ENCODE measurements around the gene KCNH3. TPM values are rescaled to one million over a fixed set of nuclear protein-coding genes. Genes with fewer than 3 reads are reported as not detected.

Gene KCNH3
- total and polyA plus RNA-seq, 2 donors (not counting 1 experiment from before 2014, with no cell fraction given): 0.05 to 0.17 TPM

DNA sequence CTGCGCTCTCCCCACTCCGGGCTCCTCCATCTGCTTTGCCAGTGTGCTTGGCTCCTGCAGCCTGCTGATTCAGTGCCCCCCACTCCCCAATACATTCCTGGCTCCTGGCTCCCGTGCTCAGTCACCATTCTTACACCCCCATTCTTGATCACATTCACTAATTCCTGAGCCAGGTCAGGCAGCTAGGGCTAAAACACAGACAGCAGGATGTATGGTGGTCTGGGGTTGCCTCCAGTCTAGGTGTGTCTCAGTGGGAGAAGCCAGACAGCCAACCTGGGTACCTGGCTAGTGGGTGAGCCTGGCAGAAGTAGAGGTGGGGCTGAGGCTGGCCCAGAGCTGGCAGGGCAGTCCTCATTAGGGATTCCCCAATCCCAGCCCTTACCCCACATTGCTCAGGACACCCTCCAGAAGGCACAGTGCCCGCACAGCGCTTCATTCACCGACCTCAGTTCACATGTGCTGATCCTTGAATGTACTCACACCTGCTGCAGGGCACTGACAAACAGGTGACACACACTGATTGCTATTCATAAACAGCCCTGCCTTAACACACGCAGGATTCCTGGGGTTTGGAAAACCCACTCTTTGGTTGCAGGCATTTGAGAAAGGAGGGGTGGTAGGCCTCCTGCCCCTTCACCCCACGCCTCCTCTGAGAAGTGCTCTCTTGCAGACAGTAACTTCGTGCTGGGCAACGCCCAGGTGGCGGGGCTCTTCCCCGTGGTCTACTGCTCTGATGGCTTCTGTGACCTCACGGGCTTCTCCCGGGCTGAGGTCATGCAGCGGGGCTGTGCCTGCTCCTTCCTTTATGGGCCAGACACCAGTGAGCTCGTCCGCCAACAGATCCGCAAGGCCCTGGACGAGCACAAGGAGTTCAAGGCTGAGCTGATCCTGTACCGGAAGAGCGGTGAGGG lies 1.7 kb downstream of the KCNH3 start:
- H3K27me3 ChIP-seq (ENCODE audit: control insufficient read depth, insufficient read depth, low read length): peaks cover 33% of the 10 kb centered on the region
- no peaks in the 10 kb centered on the region for H4K20me1 ChIP-seq (ENCODE audit: control insufficient read depth, extremely low read depth, insufficient read depth, low read length)
- H2AFZ ChIP-seq (ENCODE audit: low read length): no peak overlapping the region
- no peaks in the 10 kb centered on the region for H3K36me3 ChIP-seq (ENCODE audit: control insufficient read depth, insufficient read depth, low read length)
- H3K4me2 ChIP-seq (ENCODE audit: extremely low read depth, insufficient read depth, low read length): no peak overlapping the region
- no peak for DNase-seq (ENCODE audit: low read depth in 2 of 2)
- H3K27ac ChIP-seq (ENCODE audit: insufficient read depth, low read length): no peak overlapping the region
- no peaks in the 10 kb centered on the region for H3K79me2 ChIP-seq (ENCODE audit: control insufficient read depth, insufficient read depth, low read length)
- no peak for TF ChIP-seq EZH2 (IDR thresholded peaks at IDR 0.05; ENCODE audit: low read length, missing control alignments)
- TF ChIP-seq, protein P1, sequence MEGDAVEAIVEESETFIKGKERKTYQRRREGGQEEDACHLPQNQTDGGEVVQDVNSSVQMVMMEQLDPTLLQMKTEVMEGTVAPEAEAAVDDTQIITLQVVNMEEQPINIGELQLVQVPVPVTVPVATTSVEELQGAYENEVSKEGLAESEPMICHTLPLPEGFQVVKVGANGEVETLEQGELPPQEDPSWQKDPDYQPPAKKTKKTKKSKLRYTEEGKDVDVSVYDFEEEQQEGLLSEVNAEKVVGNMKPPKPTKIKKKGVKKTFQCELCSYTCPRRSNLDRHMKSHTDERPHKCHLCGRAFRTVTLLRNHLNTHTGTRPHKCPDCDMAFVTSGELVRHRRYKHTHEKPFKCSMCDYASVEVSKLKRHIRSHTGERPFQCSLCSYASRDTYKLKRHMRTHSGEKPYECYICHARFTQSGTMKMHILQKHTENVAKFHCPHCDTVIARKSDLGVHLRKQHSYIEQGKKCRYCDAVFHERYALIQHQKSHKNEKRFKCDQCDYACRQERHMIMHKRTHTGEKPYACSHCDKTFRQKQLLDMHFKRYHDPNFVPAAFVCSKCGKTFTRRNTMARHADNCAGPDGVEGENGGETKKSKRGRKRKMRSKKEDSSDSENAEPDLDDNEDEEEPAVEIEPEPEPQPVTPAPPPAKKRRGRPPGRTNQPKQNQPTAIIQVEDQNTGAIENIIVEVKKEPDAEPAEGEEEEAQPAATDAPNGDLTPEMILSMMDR (conservative IDR thresholded peaks at IDR 0.05 in 1 of 2, IDR thresholded peaks at IDR 0.05 in 1 of 2; ENCODE audit: low read depth in 1 of 2, low read length in 2 of 2): no peak
- no peak overlapping the region for H3K9ac ChIP-seq (ENCODE audit: insufficient read depth, low read length)
- no peaks in the 10 kb centered on the region for H3K9me3 ChIP-seq (ENCODE audit: control insufficient read depth, insufficient read depth, low read depth, low read length)
- peaks cover 7% of the 10 kb centered on the region for H3K4me1 ChIP-seq (ENCODE audit: control insufficient read depth, extremely low read depth, insufficient read depth, low read length)
- no peak overlapping the region for H3K4me3 ChIP-seq (replicated peaks in 1 of 4; ENCODE audit: control extremely low read depth in 1 of 4, insufficient read depth in 1 of 4, low read depth in 3 of 4, low read length in 4 of 4)

DNA sequence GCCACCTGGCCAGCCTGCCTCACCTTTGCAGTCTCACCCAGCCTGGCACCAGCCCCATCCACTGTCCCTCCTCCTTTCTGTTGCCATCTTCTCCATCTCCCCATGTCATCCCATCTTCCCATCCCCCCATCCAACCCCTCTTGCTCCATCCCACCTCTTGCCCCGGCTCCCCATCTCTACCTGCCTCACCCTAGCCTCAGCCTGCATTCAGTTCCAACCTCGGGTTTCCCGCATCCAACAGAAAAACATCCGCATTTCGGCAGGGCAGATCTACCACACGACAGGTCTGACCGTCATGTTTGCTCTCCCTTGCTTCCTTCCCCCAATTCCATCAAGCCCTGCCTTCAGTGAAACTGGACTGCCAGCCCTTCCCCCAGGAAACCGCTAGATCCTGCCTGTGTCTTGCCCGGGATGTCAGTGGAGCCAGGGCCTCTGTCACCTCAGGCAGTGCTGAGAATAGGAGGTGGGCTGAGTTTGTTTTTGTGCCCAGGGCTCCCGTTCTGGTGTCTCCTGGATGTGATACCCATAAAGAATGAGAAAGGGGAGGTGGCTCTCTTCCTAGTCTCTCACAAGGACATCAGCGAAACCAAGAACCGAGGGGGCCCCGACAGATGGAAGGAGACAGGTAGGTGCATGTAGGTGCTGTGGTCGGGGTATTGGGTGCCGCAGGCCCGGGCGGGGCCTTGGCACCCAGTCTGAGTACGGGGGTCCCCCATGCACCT lies 2.5 kb downstream of the KCNH3 start:
- Histone ChIP-seq H4K20me1 (ENCODE audit: control insufficient read depth, extremely low read depth, insufficient read depth, low read length) (no peaks in the 10 kb centered on the region), H3K36me3 (ENCODE audit: control insufficient read depth, insufficient read depth, low read length) (no peaks in the 10 kb centered on the region), H2AFZ (ENCODE audit: low read length) (no peak overlapping the region), H3K4me1 (ENCODE audit: control insufficient read depth, extremely low read depth, insufficient read depth, low read length) (peaks cover 4% of the 10 kb centered on the region), H3K4me3 (replicated peaks in 1 of 4; ENCODE audit: control extremely low read depth in 1 of 4, insufficient read depth in 1 of 4, low read depth in 3 of 4, low read length in 4 of 4) (no peak overlapping the region), H3K9ac (ENCODE audit: insufficient read depth, low read length) (no peak overlapping the region), H3K4me2 (ENCODE audit: extremely low read depth, insufficient read depth, low read length) (no peak overlapping the region), H3K79me2 (ENCODE audit: control insufficient read depth, insufficient read depth, low read length) (no peaks in the 10 kb centered on the region), H3K27ac (ENCODE audit: insufficient read depth, low read length) (no peak overlapping the region), H3K27me3 (ENCODE audit: control insufficient read depth, insufficient read depth, low read length) (peaks cover 35% of the 10 kb centered on the region), H3K9me3 (ENCODE audit: control insufficient read depth, insufficient read depth, low read depth, low read length) (no peaks in the 10 kb centered on the region)
- TF ChIP-seq, protein P1 (conservative IDR thresholded peaks at IDR 0.05 in 1 of 2, IDR thresholded peaks at IDR 0.05 in 1 of 2; ENCODE audit: low read depth in 1 of 2, low read length in 2 of 2): no peak
- no peak for DNase-seq (ENCODE audit: low read depth in 2 of 2)

DNA sequence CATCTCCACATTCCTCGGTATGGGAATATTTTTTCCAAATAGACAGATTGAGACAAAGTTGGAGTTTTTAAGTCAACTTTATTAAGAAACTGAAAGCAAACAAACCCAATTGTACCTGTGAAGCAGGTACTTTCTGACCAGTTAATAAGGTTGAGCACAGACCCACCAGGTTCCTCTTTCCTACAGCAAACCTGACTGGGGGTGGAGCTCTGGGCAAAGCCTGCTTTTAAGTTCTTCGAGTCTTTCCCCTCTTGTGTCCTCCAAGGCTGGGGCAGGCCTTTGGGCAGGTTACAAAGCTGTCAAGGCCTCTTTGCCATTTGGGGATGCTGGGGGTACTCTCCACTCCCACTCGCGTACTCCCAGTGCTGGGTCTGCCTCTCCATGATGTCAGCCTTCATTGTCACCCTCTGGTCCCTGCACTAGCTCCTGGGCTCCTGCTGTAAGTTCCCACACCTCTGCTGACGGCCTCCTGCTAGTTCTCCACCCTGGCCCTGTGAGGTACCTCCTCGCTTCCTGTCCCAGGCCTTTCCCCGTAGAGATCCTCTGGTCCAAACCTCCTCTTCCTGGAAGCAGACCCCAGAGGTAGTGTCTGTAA lies 3.2 kb downstream of the KCNH3 start:
- no peak overlapping the region for H3K9ac ChIP-seq (ENCODE audit: insufficient read depth, low read length)
- H4K20me1 ChIP-seq (ENCODE audit: control insufficient read depth, extremely low read depth, insufficient read depth, low read length): no peaks in the 10 kb centered on the region
- no peaks in the 10 kb centered on the region for H3K36me3 ChIP-seq (ENCODE audit: control insufficient read depth, insufficient read depth, low read length)
- no peak overlapping the region for H3K4me3 ChIP-seq (replicated peaks in 1 of 4; ENCODE audit: control extremely low read depth in 1 of 4, insufficient read depth in 1 of 4, low read depth in 3 of 4, low read length in 4 of 4)
- peaks cover 4% of the 10 kb centered on the region for H3K4me1 ChIP-seq (ENCODE audit: control insufficient read depth, extremely low read depth, insufficient read depth, low read length)
- no peak for DNase-seq (ENCODE audit: low read depth in 2 of 2)
- no peak overlapping the region for H3K4me2 ChIP-seq (ENCODE audit: extremely low read depth, insufficient read depth, low read length)
- H3K79me2 ChIP-seq (ENCODE audit: control insufficient read depth, insufficient read depth, low read length): no peaks in the 10 kb centered on the region
- H3K9me3 ChIP-seq (ENCODE audit: control insufficient read depth, insufficient read depth, low read depth, low read length): no peaks in the 10 kb centered on the region
- no peak overlapping the region for H3K27ac ChIP-seq (ENCODE audit: insufficient read depth, low read length)
- TF ChIP-seq, protein P1 (conservative IDR thresholded peaks at IDR 0.05 in 1 of 2, IDR thresholded peaks at IDR 0.05 in 1 of 2; ENCODE audit: low read depth in 1 of 2, low read length in 2 of 2): no peak
- no peak for TF ChIP-seq EZH2 (IDR thresholded peaks at IDR 0.05; ENCODE audit: low read length, missing control alignments)
- H3K27me3 ChIP-seq (ENCODE audit: control insufficient read depth, insufficient read depth, low read length): peaks cover 35% of the 10 kb centered on the region
- no peak overlapping the region for H2AFZ ChIP-seq (ENCODE audit: low read length)
